Measurements from ENCODE around the gene POLDIP2.
"Not testable (repeated sequence)": the region's sequence is repeated elsewhere in the genome, so short reads cannot be mapped to it uniquely, and the experiment has no call there.

POLDIP2 gene

DNA sequence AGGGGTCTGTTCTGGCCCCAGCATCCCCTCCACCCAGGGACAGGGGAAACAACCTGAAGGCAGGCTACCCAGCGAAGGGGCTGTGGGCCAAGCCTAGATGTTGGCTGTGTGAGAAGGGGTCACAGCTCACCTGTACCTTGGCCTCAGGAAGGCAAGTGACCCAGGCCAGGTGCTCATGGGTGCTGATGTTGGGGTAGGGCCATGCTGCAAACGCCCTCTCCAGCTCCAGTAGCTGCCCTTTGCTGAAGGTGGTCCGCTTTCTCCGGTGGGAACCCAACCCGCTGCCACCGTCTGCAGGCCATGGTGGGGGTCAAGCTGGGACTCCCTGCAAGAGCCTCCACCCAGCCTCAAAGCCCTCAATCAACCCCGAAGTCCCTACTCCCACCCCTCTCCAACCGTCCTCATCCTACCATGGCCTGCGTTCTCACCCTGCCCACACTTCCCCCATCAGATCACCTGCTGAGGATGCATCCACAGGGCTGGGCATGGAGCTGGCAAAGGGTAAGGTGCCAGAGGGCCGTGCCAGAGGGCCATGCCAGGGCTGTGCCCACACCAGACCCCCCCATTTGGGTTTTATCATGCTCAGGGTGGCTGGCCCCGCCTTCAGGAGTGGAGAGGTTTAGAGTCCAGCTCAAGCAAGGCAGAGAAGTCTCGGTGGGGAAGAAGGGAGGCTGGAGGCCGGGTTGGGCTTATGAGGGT lies 7.5 kb upstream of the POLDIP2 start, which contains the start of gene SEBOX:
TSS of gene SEBOX (minus strand) at position 535 of the 699 bp plus-strand sequence. CDS start at position 487, 48 bp downstream.
- DNase-seq: no peak

DNA sequence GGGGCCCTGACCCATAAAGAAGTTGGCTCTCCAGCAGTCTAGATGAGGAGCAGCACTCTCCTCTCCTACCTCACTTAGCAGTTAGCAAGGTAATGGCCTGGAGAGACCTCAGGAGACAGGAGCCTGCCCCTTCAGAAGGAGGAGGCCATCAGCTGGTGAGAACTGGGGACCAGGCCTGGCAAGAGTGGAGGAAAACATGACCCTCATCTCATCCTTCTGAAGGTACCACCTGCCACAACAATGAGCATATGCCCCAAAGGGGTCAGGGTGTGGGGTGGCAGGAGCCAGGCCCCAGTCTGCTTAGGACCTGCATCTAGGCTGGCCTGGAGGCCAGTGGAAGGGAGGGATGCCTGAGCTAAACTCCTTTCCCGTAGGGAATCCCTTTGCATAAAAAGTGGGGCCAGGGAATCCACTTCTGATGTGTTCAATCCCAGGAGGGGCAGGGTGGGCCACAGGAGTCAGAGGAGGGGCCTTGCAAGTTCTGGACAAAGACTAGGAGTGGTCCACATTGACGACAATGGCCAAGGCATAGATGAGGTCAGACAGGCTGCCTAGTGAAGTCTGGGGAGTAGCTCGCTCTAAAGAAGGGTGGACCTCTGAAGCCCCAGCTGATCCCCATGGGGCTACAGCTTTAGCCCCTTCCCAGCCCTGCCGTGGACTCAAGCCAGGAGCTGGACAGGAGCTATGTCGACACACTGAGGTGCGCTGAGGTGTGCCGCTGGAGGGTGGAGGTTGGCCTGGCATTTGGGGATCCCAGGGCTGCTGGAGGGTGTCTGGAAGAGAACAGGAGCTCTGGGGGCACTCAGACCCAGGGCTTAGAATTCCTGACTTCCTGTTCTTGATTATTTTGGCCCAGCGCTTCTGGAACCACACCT lies 6.7 kb upstream of the POLDIP2 start:
- DNase-seq: no peak

DNA sequence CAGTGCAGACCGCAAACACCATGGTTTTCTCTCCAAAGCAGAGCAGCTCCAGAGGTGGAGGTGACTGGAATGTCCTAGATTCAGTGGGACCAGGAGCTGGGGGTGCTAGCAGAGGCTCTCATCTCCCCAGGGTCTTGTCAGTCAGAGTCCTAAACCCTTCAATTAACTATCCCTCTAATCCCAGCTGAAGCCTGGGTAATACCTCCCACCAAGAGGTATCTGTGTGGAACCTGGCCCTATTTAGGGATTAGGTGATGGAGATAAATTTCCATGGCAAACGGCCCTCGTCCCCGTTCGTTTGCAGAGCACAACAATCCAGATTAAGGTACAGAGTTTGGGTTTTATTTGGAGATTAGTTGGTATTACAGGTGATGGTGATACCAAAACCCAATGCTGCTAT lies 5.9 kb upstream of the POLDIP2 start:
- DNase-seq: no peak

- no peak for DNase-seq
These were observed 522 bp upstream of the POLDIP2 start for GRCh38 chr17:28357901-28358197.

- no peak for DNase-seq
These were observed 7.1 kb downstream of the POLDIP2 start for GRCh38 chr17:28350271-28350670.

GRCh38 chr17:28348979-28349378 lies 8.3 kb downstream of the POLDIP2 start:
- DNase-seq: no peak

DNA sequence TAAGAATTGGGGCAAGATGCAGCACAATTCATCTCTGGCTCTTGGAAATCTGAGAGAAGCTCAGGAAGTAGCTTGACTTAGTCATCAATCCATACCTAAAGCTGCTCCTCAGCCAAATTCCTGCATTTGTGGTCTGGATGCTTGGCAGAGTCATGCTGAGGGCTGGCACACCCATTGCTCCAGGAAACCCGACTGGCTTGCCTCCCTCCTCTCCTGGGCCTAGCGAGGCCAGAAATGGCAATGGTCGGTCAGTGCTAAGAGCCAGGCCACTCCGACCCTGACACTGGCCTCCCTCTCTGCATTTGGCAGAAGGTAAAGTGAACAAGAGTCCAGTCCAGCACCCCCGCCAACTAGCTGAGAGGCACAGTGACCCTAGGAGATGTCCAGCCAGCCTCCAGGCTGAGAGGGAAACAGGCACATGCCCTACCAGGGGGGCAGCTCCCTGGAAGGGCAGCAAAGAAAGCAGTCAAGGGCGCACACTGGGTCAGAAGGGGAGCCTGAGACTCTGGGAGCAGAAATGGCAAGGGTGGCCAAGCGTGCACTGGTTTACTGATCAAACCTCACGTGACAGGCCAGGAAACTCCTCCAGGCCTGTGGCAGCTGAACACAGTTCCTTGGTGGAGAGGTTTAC lies 10.0 kb downstream of the POLDIP2 start:
- no peak for DNase-seq

- no peak for DNase-seq
These were observed 10.5 kb downstream of the POLDIP2 start for GRCh38 chr17:28346746-28347246.

- no peak for DNase-seq
These were observed 11.1 kb downstream of the POLDIP2 start for GRCh38 chr17:28346199-28346580.

GRCh38 chr17:28345419-28346198 lies 11.7 kb downstream of the POLDIP2 start:
- no peak for DNase-seq

DNA sequence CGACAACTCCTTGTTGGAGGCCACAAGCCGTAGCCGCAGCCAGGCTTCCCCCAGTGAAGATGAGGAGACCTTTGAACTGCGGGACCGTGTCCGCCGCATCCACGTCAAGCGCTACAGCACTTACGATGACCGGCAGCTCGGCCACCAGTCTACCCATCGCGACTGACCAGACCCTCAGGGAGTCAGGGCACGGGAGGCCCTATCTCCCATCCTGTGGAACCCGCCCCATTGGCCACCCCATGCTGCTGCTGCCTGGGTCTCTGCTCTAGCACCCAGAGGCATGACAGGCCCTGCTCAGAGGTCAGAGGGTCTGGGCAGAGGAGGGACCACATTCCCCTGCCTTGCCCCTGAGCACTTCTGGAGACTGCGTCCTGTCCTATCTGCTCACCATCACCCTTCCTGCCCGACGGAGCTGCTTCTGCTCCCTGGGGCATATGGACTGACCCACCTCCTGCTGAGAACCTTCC lies 12.9 kb downstream of the POLDIP2 start:
- no peak for DNase-seq

DNA sequence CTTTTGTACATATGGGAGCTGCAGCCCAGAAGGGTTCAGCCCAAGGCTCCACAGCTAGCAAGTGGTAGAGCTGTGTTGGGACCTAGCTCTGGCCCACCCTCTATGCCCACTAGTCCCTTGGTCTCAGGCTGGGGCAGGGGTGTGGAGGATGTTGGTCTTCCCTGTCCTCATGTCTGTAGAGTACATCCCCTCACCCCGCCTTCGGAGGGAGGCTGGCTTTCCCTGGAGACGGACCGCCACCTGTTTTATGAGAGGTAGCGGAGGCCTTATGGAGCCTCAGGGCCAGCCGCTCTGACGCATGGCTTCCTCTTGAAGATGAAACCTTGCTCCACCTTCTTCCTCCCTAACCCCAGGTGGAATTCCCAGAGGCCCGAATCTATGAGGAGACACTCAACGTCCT lies 13.3 kb downstream of the POLDIP2 start:
- DNase-seq: no peak

DNA sequence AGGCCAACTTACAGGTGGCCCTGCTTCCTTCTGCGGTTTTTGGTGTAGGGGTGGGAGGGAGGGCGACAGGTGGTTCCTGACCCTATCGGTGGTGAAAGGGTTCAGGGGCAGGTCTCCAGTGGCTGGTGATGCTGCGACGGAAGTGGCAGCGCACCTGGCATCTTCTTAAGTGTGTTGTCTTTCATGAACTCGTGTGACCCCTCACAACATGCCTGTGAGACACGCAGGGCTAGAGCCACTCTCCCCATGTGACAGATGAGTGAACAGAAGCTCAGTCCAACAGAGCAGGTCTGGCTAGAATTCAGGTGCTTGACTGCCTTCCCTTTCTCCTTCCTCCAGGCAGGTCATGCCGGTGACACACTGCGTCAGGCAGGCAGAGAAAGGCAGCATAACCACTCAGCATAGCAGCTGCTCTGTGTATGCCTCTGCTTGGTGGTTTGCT lies 13.8 kb downstream of the POLDIP2 start:
- DNase-seq: no peak

DNA sequence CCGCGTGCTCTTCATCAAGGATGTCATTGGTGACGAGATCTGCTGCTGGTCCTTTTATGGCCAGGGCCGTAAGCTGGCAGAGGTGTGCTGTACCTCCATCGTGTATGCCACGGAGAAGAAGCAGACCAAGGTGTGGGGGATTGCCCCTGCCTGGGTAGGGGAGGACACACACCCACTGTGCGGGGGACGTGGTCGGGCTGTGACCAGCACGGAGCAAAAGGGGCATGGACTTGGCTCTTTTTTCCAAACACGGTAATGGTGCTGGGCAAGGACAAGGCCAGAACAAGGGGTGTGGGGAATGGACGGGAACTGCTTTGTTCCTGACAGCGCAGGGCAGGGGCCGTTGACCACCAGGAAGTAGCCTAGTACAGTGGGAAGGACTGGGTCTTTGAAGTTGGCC lies 15.0 kb downstream of the POLDIP2 start:
- DNase-seq: no peak

DNA sequence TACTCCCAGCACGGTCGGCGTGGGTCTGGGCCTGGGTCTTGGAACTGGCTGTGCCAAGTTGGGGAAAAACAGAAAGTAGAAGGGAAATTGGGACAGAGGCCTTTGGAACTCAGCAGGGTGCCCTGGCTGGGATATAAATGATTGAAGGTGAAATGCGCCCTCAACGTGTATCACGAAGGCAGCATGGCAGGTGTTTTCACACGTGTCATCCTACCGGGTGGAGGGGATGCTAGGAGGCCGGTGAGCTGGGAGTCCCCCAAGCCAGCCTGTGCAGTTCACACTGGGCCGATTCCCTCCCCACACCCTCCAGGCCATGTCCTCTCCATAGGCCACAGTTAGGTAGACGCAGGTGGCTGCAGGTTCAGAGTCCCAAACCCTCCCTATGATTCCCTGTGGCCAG lies 15.8 kb downstream of the POLDIP2 start:
- no peak for DNase-seq

DNA sequence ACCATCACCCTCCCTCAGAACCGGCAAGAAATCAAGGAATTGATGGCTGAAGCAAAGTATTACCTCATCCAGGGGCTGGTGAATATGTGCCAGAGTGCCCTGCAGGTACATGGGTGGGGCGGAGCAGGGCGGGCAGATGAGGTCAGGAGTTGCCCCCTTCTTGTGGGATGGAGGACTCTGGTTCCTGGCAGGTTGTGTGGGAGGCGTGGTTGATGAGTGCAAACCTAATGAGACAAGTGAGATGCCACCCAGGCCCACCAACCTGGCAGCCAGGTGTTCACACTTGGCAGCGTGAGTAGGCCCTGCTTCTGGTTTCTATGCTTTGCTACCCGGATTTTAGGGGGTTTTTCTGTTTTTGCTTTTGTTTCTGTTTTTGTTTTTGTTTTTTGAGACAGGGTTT lies 17.0 kb downstream of the POLDIP2 start:
- DNase-seq: no peak

DNA sequence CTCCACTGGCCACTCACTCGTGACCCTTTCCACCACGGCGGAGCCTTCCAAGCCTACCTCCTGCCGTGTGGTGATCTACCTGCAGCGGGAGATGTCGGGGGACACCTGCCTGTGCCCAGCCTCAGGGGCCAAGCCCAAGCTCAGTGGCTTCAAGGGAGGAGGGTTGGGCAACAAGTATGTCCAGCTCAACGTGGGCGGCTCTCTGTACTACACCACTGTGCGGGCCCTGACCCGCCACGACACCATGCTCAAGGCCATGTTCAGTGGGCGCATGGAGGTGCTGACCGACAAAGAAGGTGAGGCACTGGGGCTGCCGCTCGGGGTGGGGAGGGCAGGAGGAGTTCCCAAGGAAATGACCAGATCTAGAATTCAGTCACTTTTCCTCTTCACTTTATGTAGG lies 17.9 kb downstream of the POLDIP2 start:
- DNase-seq: no peak

GRCh38 chr17:28338769-28339212 lies 18.5 kb downstream of the POLDIP2 start:
- DNase-seq: not testable (repeated sequence)

DNA sequence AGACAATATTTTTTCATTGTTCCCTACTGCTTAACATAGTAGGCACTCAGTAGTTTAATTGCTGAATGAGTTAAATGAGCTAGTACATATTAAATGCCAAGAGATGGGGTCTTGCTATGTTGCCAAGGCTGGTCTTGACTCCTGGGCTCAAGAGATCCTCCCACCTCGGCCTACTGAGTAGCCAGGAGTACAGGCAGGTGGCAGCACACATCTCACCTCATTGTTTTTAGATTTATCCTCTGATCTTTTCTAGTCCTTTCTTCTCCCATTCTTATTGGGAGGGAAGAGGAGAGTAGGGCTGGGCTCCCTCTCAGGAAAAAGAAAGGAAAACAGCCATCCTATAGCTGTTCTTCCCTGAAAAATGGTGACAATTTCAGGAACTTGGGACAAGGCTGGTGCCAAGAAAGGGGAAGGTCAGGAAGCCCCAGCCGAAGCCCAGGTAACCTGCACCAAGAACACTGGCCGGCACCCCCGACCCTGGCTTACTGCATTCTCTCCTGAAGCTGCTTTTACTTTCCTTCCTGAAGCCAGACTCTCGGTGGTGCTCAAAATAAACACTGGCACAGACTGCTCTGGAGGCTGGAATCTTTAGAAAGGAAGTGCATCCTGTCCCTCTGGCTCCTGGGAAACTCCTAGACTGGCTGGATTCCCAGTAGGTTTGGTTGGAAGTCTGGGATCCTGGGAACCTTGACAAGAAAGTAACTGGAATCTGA lies 19.1 kb downstream of the POLDIP2 start:
- no peak for DNase-seq

DNA sequence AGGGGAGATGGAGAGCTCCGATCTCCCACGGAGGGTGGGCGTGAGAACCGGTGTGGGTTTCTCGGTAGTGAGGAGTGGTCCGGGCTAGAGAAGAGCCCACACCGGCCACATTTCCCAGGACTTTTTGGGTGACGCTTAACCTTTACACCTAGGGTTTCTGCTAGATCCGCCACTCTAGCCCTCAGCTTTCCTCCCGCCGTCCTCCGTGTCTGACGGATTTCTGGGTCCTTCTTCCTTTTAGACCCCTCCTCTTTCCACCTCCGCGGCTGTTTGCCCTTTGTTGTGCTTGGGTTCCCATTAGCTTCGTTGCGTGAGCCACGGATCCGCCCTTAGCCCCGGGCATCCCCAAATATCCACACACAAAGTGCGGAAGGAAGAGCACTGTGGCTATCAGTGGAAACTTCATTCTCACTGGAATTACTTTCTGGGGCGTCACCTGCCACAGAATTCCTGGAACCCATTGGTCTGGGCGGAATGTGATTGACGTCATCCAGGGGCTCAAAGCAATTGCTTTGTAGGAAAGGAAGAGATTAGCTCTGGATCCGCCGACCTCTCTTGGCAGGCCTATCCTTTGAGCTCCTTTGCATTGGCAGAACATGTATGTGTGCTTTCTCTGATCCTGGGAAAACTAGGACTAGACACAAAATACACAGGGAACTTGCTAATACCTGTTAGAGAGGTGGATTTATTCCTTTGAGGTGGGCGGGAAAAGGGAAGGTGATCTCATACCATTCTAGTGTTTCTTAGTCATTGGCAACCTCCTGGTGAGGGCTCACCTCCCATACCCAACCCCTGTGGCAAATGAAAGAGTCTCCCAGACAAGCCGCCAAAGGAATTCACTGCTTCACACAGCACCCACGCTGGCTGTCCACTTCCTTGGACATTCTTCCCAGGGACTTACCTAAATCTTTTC lies 21.1 kb downstream of the POLDIP2 start:
- DNase-seq: peak; percentile 33

All from COR-L47 (cell line).